Uterus (tissue), 4 donors: ENCODE measurements around the gene STMND1. TPM values are rescaled to one million over a fixed set of nuclear protein-coding genes. Genes with fewer than 3 reads are reported as not detected.

Experiments
- DNase-seq, 2 donors: peaks; one replicate each; pipeline ENCODE4 v3.0.0-alpha.2; 2019 to 2020
- H3K27ac ChIP-seq, 2 donors: fragments of 200-600 bp; sonication (generic); 1 replicate in 1 of 2; 2 replicates in 1 of 2; pipeline ENCODE4 v1.5.1; 2016 to 2018
- H3K27me3 ChIP-seq, 2 donors: fragments of 200-600 bp; sonication (generic); one replicate each; pipeline ENCODE4 v1.5.1; 2018 to 2019; ENCODE audit warnings: control low read depth in 1 of 2
- H3K36me3 ChIP-seq, 2 donors: fragments of 200-600 bp; sonication (generic); one replicate each; pipeline ENCODE4 v1.5.1; 2019; ENCODE audit warnings: control low read depth in 1 of 2
- H3K4me1 ChIP-seq, 2 donors: fragments of 200-600 bp; sonication (generic); one replicate each; pipeline ENCODE4 v1.5.1; 2018 to 2019; ENCODE audit warnings: control low read depth in 1 of 2
- H3K4me3 ChIP-seq, 2 donors: fragments of 200-600 bp; sonication (generic); 1 replicate in 1 of 2; 2 replicates in 1 of 2; pipeline ENCODE4 v1.5.1; 2018 to 2019; ENCODE audit warnings: mild to moderate bottlenecking in 1 of 2
- H3K9me3 ChIP-seq, 2 donors: fragments of 200-600 bp; sonication (generic); one replicate each; pipeline ENCODE4 v1.5.1; 2019; ENCODE audit warnings: control low read depth in 1 of 2
- CTCF ChIP-seq, 4 experiments: fragments of 200-600 bp in 2 of 4; fragments of 450-650 bp in 2 of 4; sonication (generic) in 2 of 4; IDR thresholded peaks; one replicate each; pipeline ENCODE4 v1.5.1; 2016 to 2019; ENCODE audit warnings: antibody characterized with exemption in 4 of 4, mild to moderate bottlenecking in 2 of 4, moderate library complexity in 1 of 4
- POLR2A ChIP-seq, 2 donors: fragments of 450-650 bp; IDR thresholded peaks; one replicate each; pipeline ENCODE4 v1.6.1; 2016; ENCODE audit warnings: antibody characterized with exemption in 2 of 2, mild to moderate bottlenecking in 1 of 2, moderate library complexity in 1 of 2
- intact Hi-C: fragments of 100-400 bp; cut with DNase I; formaldehyde crosslinking; loops from one replicate; pipeline ENCODE4 v1.15.1; 2023; ENCODE audit warnings: low total_unique reads
- total RNA-seq, 4 donors: library from RNA; depleted of rRNA in 3 of 4; stranded (reverse); fragments of >200 nt in 3 of 4; gene quantifications; one replicate each; pipeline versions ENCODE4 v1.1.0 to v1.2.4, GENCODE V29; 2014 to 2023
- donor health status: DM: yes; HTN: yes; CAD: no.

STMND1 gene
- total RNA-seq, 4 donors from 2014 or later = 1.4 TPM; not detected in 3

GRCh38 chr6:17132967-17133366 is 31.1 kb downstream of the STMND1 start:
- Histone ChIP-seq H3K4me3 (no peak overlapping the region), H3K4me1 (no peaks in the 10 kb centered on the region), H3K27me3 (no peaks in the 10 kb centered on the region), H3K27ac (no peak overlapping the region), H3K9me3 (peaks cover 0 to 6% of the 10 kb centered on the region in 2 donors), H3K36me3 (no peaks in the 10 kb centered on the region)
- intact Hi-C loops = no loop called here
- no peak for DNase-seq
- TF ChIP-seq POLR2A (IDR thresholded peaks at IDR 0.05) = no peak
- no peak for TF ChIP-seq CTCF (IDR thresholded peaks at IDR 0.05)

- H3K9me3 ChIP-seq = peaks cover 0 to 6% of the 10 kb centered on the region in 2 donors
- no peaks in the 10 kb centered on the region for H3K36me3 ChIP-seq
- DNase-seq = no peak
- no peaks in the 10 kb centered on the region for H3K27me3 ChIP-seq
- intact Hi-C loops = no loop called here
- no peak overlapping the region for H3K4me3 ChIP-seq
- no peak for TF ChIP-seq POLR2A (IDR thresholded peaks at IDR 0.05)
- no peak for TF ChIP-seq CTCF (IDR thresholded peaks at IDR 0.05)
- H3K4me1 ChIP-seq = no peaks in the 10 kb centered on the region
- no peak overlapping the region for H3K27ac ChIP-seq
Measured at GRCh38 chr6:17138033-17138432, 36.2 kb downstream of the STMND1 start.

GRCh38 chr6:17144016-17144415 is 42.2 kb downstream of the STMND1 start:
- DNase-seq = no peak
- Histone ChIP-seq H3K36me3 (no peaks in the 10 kb centered on the region), H3K27ac (no peak overlapping the region), H3K27me3 (no peaks in the 10 kb centered on the region), H3K9me3 (no peaks in the 10 kb centered on the region), H3K4me1 (no peaks in the 10 kb centered on the region), H3K4me3 (no peak overlapping the region)
- intact Hi-C loops = no loop called here
- TF ChIP-seq POLR2A (IDR thresholded peaks at IDR 0.05) = no peak
- TF ChIP-seq CTCF (IDR thresholded peaks at IDR 0.05) = no peak

GRCh38 chr6:17149571-17149970 is 47.7 kb downstream of the STMND1 start:
- Histone ChIP-seq H3K27ac (no peak overlapping the region), H3K36me3 (no peaks in the 10 kb centered on the region), H3K4me3 (no peak overlapping the region), H3K4me1 (no peaks in the 10 kb centered on the region), H3K27me3 (no peaks in the 10 kb centered on the region), H3K9me3 (no peaks in the 10 kb centered on the region)
- TF ChIP-seq POLR2A (IDR thresholded peaks at IDR 0.05) (no peak), CTCF (IDR thresholded peaks at IDR 0.05) (no peak)
- no peak for DNase-seq
- intact Hi-C loops = no loop called here

- H3K36me3 ChIP-seq = no peaks in the 10 kb centered on the region
- H3K27ac ChIP-seq = no peak overlapping the region
- DNase-seq = no peak
- no peak overlapping the region for H3K4me3 ChIP-seq
- H3K27me3 ChIP-seq = no peaks in the 10 kb centered on the region
- no peaks in the 10 kb centered on the region for H3K9me3 ChIP-seq
- intact Hi-C loops = loop anchor here (5.0 to 10.0 kb wide), 2 partner anchors 435 to 652 kb away; no protein-coding TSS in a partner anchor
- H3K4me1 ChIP-seq = no peaks in the 10 kb centered on the region
- no peak for TF ChIP-seq POLR2A (IDR thresholded peaks at IDR 0.05)
- TF ChIP-seq CTCF (IDR thresholded peaks at IDR 0.05) = no peak
Measured at GRCh38 chr6:17150096-17150495, 48.2 kb downstream of the STMND1 start.
